Large intestine (tissue), 3 donors: Measurements from ENCODE around the gene ZNG1F. TPM values are rescaled to one million over a fixed set of nuclear protein-coding genes. Genes with fewer than 3 reads are reported as not detected.
"Not testable (repeated sequence)": the region's sequence is repeated elsewhere in the genome, so short reads cannot be mapped to it uniquely, and the experiment has no call there.

ENCODE experiments used
- DNase-seq, 2 donors: peaks; one replicate each; pipeline versions ENCODE4 v3.0.0 to v3.0.0-alpha.2; 2013
- H3K27ac ChIP-seq: one replicate; pipeline ENCODE4 v1.5.1; 2013; ENCODE audit warnings: low read length
- H3K27me3 ChIP-seq: 2 replicates; pipeline ENCODE4 v1.6.1; 2013; ENCODE audit warnings: low read length; ENCODE audit not compliant: control insufficient read depth, insufficient read depth
- H3K36me3 ChIP-seq: 2 replicates; pipeline ENCODE4 v1.6.1; 2013; ENCODE audit warnings: low read length; ENCODE audit not compliant: control insufficient read depth, insufficient read depth
- H3K4me1 ChIP-seq: one replicate; pipeline ENCODE4 v1.6.1; 2013; ENCODE audit warnings: low read length; ENCODE audit not compliant: control insufficient read depth, insufficient read depth
- H3K4me3 ChIP-seq: one replicate; pipeline ENCODE4 v1.5.1; 2013; ENCODE audit warnings: low read length
- H3K9me3 ChIP-seq: one replicate; pipeline ENCODE4 v1.6.1; 2013; ENCODE audit warnings: mild to moderate bottlenecking, low read depth, low read length, moderate library complexity; ENCODE audit not compliant: control insufficient read depth
- WGBS: methylation state at CpG from one replicate; pipeline ENCODE4 v1.1.5; 2013; ENCODE audit warnings: low lambda C conversion rate; ENCODE audit not compliant: insufficient coverage; 5-methylcytosine and 5-hydroxymethylcytosine counted together
- polyA plus RNA-seq: library from polyadenylated mRNA; unstranded; fragments of 120-200 nt; gene quantifications from one replicate; pipeline ENCODE4 v1.2.1, GENCODE V29; 2013

Gene ZNG1F
- polyA plus RNA-seq, 1 donor: 27.5 TPM

DNA sequence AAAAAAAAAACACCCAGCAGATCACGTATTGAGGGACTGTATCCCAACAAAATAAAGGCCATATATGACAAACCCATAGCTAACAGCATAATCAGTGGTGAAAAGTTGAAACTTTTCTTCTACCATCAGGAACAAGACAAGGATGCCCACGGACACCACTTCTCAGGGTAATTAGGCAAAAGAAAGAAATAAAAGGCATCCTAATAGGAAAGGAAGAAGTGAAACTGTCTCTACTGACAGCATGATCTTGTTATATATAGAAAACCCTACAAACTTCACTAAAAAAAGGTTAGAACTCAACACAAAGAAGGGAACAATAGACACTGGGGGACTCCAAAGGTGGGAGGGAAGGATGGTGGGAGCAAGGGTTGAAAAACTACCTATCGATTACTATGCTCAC lies 102.9 kb downstream of the ZNG1F start:
- DNase-seq, H3K27ac ChIP-seq, H3K4me3 ChIP-seq, H3K4me1 ChIP-seq, H3K9me3 ChIP-seq, H3K36me3 ChIP-seq, H3K27me3 ChIP-seq: not testable (repeated sequence)
- WGBS: 50% methylated on average over 1 of the region's 3 CpGs

DNA sequence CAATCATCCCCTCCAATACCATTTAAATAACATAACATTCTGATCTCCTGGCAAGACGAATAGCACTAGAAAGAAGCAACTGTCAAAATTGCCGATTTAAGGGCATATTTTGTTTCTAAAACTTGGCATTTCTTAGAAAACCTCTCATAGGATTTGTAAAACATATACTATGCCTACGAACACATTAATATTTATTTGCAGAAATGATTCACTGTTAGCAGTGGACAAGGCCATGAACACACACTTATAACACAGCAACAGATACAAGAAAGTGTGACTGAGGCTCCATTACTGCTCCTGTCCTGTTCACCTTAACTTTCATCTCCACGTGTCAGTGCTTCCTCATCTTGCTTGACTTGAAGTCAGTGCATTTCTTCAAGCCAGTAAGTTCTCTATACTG lies 106.8 kb downstream of the ZNG1F start:
- H3K27ac ChIP-seq, H3K36me3 ChIP-seq, H3K9me3 ChIP-seq, H3K4me3 ChIP-seq, DNase-seq, H3K27me3 ChIP-seq, H3K4me1 ChIP-seq: not testable (repeated sequence)
- 79% methylated on average over 2 of the region's 4 CpGs for WGBS

Other genes starting within 250 kb of the ZNG1F start
- 0.06 TPM for gene FOXD4L6, start 60.6 kb downstream of the ZNG1F start, polyA plus RNA-seq